ENCODE results near the gene KIF6.

DNA sequence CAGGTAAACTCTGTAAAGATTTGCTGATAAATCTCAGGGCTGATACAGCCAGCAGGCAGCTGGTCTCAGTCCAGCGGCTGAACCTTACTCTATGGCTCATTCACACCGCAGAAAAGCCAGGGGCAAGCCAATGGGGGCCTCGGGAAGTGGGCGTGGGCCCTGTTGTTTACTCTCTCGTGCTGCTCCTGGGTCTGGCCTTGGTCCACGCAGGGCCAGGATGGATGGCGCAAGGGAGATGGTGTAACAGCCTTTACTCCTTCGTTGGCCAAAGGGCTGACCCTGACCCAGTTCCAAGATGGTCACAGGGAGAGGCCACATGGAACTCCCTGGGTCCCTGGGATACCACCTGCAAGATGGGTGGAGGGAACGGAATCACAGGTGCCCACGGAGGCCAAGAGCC, 427.1 kb downstream of the KIF6 start:
- TF ChIP-seq CTCF (IDR thresholded peaks at IDR 0.05) (no peak), POLR2A (IDR thresholded peaks at IDR 0.05; ENCODE audit: low read depth) (no peak), POLR2AphosphoS5 (IDR thresholded peaks at IDR 0.05) (no peak)

All from esophagus muscularis mucosa (tissue), 3 donors.